GM23338 (cell line): ENCODE measurements around the gene STEAP3.

Experiments used
- EZH2 ChIP-seq: fragments of 200-600 bp; sonication (generic); IDR thresholded peaks from one replicate; pipeline ENCODE4 v1.8.0; 2017; ENCODE audit warnings: antibody characterized with exemption, mild to moderate bottlenecking, low read depth; ENCODE audit not compliant: unreplicated experiment
- JUNB ChIP-seq: IDR thresholded peaks from one replicate; pipeline ENCODE4 v1.6.1; 2016; ENCODE audit warnings: antibody characterized with exemption; ENCODE audit not compliant: unreplicated experiment
- NANOG ChIP-seq: IDR thresholded peaks from 2 replicates; pipeline ENCODE4 v1.6.1; 2016; ENCODE audit warnings: antibody characterized with exemption, borderline replicate concordance
- POLR2AphosphoS5 ChIP-seq: IDR thresholded peaks from 2 replicates; pipeline ENCODE4 v1.6.1; 2016; ENCODE audit warnings: antibody characterized with exemption, low read depth
- ZNF114 ChIP-seq: fragments of 250-450 bp; sonication (Bioruptor Pico); IDR thresholded peaks from 2 replicates; pipeline ENCODE4 v1.5.0; 2020; ENCODE audit warnings: mild to moderate bottlenecking, moderate library complexity
- TF ChIP-seq, protein P1 (sequence below), 2 experiments: fragments of 200-600 bp in 1 of 2; sonication (generic) in 1 of 2; conservative IDR thresholded peaks; 2 replicates each; pipeline versions ENCODE4 v1.5.1 to v1.6.1; 2016 to 2017; ENCODE audit warnings: antibody characterized with exemption in 2 of 2, low read depth in 2 of 2, mild to moderate bottlenecking in 2 of 2, moderate library complexity in 1 of 2
- TF ChIP-seq, protein P2 (sequence below): fragments of 250-450 bp; sonication (Bioruptor Pico); IDR thresholded peaks from 2 replicates; pipeline ENCODE4 v1.5.0; 2020; ENCODE audit warnings: mild to moderate bottlenecking, moderate library complexity

DNA sequence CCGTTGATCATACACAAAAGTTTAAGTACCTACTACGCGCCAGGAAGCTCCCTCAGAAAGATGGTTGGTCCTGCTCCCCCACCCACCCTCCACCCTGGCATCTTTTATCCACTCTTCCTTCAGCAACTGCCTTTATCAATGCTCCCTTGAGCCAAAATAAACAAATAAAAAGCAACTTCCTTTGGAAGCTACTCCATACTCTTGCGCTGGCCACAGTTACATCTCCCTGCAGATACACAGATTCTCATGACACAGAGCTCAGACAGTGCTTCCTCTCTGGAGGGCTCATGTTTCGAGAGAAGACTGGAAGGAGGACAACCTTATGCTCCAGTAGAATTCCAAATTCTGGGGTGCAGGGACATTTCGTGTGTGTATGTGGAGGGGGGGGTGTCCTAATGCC, 3.8 kb upstream of the STEAP3 start:
- TF ChIP-seq POLR2AphosphoS5 (no peak), EZH2 (no peak), JUNB (no peak), ZNF114 (CRISPR knock-in tag) (no peak), NANOG (no peak)
- TF ChIP-seq, protein P1, sequence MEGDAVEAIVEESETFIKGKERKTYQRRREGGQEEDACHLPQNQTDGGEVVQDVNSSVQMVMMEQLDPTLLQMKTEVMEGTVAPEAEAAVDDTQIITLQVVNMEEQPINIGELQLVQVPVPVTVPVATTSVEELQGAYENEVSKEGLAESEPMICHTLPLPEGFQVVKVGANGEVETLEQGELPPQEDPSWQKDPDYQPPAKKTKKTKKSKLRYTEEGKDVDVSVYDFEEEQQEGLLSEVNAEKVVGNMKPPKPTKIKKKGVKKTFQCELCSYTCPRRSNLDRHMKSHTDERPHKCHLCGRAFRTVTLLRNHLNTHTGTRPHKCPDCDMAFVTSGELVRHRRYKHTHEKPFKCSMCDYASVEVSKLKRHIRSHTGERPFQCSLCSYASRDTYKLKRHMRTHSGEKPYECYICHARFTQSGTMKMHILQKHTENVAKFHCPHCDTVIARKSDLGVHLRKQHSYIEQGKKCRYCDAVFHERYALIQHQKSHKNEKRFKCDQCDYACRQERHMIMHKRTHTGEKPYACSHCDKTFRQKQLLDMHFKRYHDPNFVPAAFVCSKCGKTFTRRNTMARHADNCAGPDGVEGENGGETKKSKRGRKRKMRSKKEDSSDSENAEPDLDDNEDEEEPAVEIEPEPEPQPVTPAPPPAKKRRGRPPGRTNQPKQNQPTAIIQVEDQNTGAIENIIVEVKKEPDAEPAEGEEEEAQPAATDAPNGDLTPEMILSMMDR (conservative IDR thresholded peaks at IDR 0.05; ENCODE audit: low read depth in 2 of 2): no peak
- TF ChIP-seq, protein P2, sequence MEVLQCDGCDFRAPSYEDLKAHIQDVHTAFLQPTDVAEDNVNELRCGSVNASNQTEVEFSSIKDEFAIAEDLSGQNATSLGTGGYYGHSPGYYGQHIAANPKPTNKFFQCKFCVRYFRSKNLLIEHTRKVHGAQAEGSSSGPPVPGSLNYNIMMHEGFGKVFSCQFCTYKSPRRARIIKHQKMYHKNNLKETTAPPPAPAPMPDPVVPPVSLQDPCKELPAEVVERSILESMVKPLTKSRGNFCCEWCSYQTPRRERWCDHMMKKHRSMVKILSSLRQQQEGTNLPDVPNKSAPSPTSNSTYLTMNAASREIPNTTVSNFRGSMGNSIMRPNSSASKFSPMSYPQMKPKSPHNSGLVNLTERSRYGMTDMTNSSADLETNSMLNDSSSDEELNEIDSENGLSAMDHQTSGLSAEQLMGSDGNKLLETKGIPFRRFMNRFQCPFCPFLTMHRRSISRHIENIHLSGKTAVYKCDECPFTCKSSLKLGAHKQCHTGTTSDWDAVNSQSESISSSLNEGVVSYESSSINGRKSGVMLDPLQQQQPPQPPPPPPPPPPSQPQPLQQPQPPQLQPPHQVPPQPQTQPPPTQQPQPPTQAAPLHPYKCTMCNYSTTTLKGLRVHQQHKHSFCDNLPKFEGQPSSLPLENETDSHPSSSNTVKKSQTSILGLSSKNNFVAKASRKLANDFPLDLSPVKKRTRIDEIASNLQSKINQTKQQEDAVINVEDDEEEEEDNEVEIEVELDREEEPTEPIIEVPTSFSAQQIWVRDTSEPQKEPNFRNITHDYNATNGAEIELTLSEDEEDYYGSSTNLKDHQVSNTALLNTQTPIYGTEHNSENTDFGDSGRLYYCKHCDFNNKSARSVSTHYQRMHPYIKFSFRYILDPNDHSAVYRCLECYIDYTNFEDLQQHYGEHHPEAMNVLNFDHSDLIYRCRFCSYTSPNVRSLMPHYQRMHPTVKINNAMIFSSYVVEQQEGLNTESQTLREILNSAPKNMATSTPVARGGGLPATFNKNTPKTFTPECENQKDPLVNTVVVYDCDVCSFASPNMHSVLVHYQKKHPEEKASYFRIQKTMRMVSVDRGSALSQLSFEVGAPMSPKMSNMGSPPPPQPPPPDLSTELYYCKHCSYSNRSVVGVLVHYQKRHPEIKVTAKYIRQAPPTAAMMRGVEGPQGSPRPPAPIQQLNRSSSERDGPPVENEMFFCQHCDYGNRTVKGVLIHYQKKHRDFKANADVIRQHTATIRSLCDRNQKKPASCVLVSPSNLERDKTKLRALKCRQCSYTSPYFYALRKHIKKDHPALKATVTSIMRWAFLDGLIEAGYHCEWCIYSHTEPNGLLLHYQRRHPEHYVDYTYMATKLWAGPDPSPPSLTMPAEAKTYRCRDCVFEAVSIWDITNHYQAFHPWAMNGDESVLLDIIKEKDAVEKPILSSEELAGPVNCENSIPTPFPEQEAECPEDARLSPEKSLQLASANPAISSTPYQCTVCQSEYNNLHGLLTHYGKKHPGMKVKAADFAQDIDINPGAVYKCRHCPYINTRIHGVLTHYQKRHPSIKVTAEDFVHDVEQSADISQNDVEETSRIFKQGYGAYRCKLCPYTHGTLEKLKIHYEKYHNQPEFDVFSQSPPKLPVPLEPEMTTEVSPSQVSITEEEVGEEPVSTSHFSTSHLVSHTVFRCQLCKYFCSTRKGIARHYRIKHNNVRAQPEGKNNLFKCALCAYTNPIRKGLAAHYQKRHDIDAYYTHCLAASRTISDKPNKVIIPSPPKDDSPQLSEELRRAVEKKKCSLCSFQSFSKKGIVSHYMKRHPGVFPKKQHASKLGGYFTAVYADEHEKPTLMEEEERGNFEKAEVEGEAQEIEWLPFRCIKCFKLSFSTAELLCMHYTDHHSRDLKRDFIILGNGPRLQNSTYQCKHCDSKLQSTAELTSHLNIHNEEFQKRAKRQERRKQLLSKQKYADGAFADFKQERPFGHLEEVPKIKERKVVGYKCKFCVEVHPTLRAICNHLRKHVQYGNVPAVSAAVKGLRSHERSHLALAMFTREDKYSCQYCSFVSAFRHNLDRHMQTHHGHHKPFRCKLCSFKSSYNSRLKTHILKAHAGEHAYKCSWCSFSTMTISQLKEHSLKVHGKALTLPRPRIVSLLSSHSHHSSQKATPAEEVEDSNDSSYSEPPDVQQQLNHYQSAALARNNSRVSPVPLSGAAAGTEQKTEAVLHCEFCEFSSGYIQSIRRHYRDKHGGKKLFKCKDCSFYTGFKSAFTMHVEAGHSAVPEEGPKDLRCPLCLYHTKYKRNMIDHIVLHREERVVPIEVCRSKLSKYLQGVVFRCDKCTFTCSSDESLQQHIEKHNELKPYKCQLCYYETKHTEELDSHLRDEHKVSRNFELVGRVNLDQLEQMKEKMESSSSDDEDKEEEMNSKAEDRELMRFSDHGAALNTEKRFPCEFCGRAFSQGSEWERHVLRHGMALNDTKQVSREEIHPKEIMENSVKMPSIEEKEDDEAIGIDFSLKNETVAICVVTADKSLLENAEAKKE (CRISPR knock-in tag): no peak
